ENCODE measurements around the gene EGFR. TPM values are rescaled to one million over a fixed set of nuclear protein-coding genes. Genes with fewer than 3 reads are reported as not detected.

Gene EGFR
- total RNA-seq, 1 donor = 98.9 TPM

GRCh38 chr7:55088620-55089019, 69.8 kb downstream of the EGFR start:
- no peak for DNase-seq (ENCODE audit: low read depth)
- H3K4me3 ChIP-seq (ENCODE audit: low read depth, low read length) = no peak overlapping the region
- no peak for TF ChIP-seq CTCF (IDR thresholded peaks at IDR 0.05; ENCODE audit: insufficient read depth, low read depth, low read length)

- TF ChIP-seq CTCF (IDR thresholded peaks at IDR 0.05; ENCODE audit: insufficient read depth, low read depth, low read length) = no peak
- no peak overlapping the region for H3K4me3 ChIP-seq (ENCODE audit: low read depth, low read length)
- DNase-seq (ENCODE audit: low read depth) = no peak
Observed at GRCh38 chr7:55092186-55092974, 73.6 kb downstream of the EGFR start.

DNA sequence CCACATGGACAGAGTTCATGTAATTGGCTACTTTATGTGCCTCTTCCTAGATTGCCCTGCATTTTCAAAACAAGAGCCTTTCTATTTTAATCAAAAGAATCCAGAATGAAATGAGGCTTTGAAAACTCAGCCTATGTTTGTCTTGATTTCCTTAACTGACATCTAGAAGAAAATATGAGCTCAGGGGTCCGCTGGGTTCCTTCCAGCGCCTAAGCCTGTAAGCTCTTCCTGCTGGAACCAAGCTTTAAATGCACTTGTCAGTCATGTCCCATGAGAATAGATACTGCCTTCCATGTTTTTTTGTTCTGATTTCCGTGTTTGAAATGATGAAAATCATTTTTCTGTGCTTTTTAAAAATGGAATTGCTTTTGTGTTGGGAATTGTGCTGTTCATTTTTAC, 74.2 kb downstream of the EGFR start:
- TF ChIP-seq CTCF (IDR thresholded peaks at IDR 0.05; ENCODE audit: insufficient read depth, low read depth, low read length) = no peak
- DNase-seq (ENCODE audit: low read depth) = no peak
- H3K4me3 ChIP-seq (ENCODE audit: low read depth, low read length) = no peak overlapping the region

- no peak for DNase-seq (ENCODE audit: low read depth)
- TF ChIP-seq CTCF (IDR thresholded peaks at IDR 0.05; ENCODE audit: insufficient read depth, low read depth, low read length) = no peak
- no peak overlapping the region for H3K4me3 ChIP-seq (ENCODE audit: low read depth, low read length)
Observed at GRCh38 chr7:55093674-55094073, 74.9 kb downstream of the EGFR start.

GRCh38 chr7:55094092-55094690, 75.4 kb downstream of the EGFR start:
- no peak for TF ChIP-seq CTCF (IDR thresholded peaks at IDR 0.05; ENCODE audit: insufficient read depth, low read depth, low read length)
- H3K4me3 ChIP-seq (ENCODE audit: low read depth, low read length) = no peak overlapping the region
- DNase-seq (ENCODE audit: low read depth) = peak; percentile 57

- H3K4me3 ChIP-seq (ENCODE audit: low read depth, low read length) = no peak overlapping the region
- DNase-seq (ENCODE audit: low read depth) = no peak
- TF ChIP-seq CTCF (IDR thresholded peaks at IDR 0.05; ENCODE audit: insufficient read depth, low read depth, low read length) = no peak
Observed at GRCh38 chr7:55095672-55096071, 76.9 kb downstream of the EGFR start.

Data from fibroblast of villous mesenchyme (primary cell).